Measurements from ENCODE around the gene NT5M.

The NT5M gene

GRCh38 chr17:17341452-17341851 lies 38.3 kb downstream of the NT5M start:
- DNase-seq (ENCODE audit: insufficient read length, low spot score) (no peak), FAIRE-seq (no peak)

GRCh38 chr17:17342242-17342945 lies 39.2 kb downstream of the NT5M start:
- no peak for DNase-seq (ENCODE audit: insufficient read length, low spot score)
- FAIRE-seq: no peak

GRCh38 chr17:17343160-17343735 lies 40.1 kb downstream of the NT5M start:
- no peak for FAIRE-seq
- no peak for DNase-seq (ENCODE audit: insufficient read length, low spot score)

- FAIRE-seq: no peak
- DNase-seq (ENCODE audit: insufficient read length, low spot score): no peak
Measured at GRCh38 chr17:17343896-17344506, 40.8 kb downstream of the NT5M start.

GRCh38 chr17:17344507-17345293 lies 41.5 kb downstream of the NT5M start:
- DNase-seq (ENCODE audit: insufficient read length, low spot score) (no peak), FAIRE-seq (no peak)

- FAIRE-seq (no peak), DNase-seq (ENCODE audit: insufficient read length, low spot score) (no peak)
Measured at GRCh38 chr17:17345294-17345597, 42.1 kb downstream of the NT5M start.

- no peak for FAIRE-seq
- DNase-seq (ENCODE audit: insufficient read length, low spot score): no peak
Measured at GRCh38 chr17:17345686-17346427, 42.7 kb downstream of the NT5M start.

- no peak for FAIRE-seq
- no peak for DNase-seq (ENCODE audit: insufficient read length, low spot score)
Measured at GRCh38 chr17:17346428-17347233, 43.5 kb downstream of the NT5M start.

- DNase-seq (ENCODE audit: insufficient read length, low spot score): no peak
- FAIRE-seq: no peak
Measured at GRCh38 chr17:17347234-17347955, 44.2 kb downstream of the NT5M start.

- no peak for DNase-seq (ENCODE audit: insufficient read length, low spot score)
- no peak for FAIRE-seq
Measured at GRCh38 chr17:17347956-17348871, 45.0 kb downstream of the NT5M start.

- no peak for DNase-seq (ENCODE audit: insufficient read length, low spot score)
- no peak for FAIRE-seq
Measured at GRCh38 chr17:17348872-17349723, 45.9 kb downstream of the NT5M start.

GRCh38 chr17:17349724-17350106 lies 46.5 kb downstream of the NT5M start:
- FAIRE-seq: no peak
- DNase-seq (ENCODE audit: insufficient read length, low spot score): no peak

- DNase-seq (ENCODE audit: insufficient read length, low spot score) (no peak), FAIRE-seq (no peak)
Measured at GRCh38 chr17:17350491-17351355, 47.5 kb downstream of the NT5M start.

- FAIRE-seq (no peak), DNase-seq (ENCODE audit: insufficient read length, low spot score) (no peak)
Measured at GRCh38 chr17:17351356-17351891, 48.3 kb downstream of the NT5M start.

- no peak for FAIRE-seq
- DNase-seq (ENCODE audit: insufficient read length, low spot score): no peak
Measured at GRCh38 chr17:17351901-17352781, 49.0 kb downstream of the NT5M start.

All from GM19239 (cell line).